GM21390 (cell line): ENCODE results near the gene PHF19.

Source experiments
- ATAC-seq: cut with Tn5 transposase; IDR thresholded peaks from one replicate; pipeline ENCODE4 v1.9.1; 2021; ENCODE audit not compliant: unreplicated experiment

The PHF19 gene

GRCh38 chr9:120892748-120893610 lies 16.0 kb upstream of the PHF19 start:
- ATAC-seq: peak; percentile 69

DNA sequence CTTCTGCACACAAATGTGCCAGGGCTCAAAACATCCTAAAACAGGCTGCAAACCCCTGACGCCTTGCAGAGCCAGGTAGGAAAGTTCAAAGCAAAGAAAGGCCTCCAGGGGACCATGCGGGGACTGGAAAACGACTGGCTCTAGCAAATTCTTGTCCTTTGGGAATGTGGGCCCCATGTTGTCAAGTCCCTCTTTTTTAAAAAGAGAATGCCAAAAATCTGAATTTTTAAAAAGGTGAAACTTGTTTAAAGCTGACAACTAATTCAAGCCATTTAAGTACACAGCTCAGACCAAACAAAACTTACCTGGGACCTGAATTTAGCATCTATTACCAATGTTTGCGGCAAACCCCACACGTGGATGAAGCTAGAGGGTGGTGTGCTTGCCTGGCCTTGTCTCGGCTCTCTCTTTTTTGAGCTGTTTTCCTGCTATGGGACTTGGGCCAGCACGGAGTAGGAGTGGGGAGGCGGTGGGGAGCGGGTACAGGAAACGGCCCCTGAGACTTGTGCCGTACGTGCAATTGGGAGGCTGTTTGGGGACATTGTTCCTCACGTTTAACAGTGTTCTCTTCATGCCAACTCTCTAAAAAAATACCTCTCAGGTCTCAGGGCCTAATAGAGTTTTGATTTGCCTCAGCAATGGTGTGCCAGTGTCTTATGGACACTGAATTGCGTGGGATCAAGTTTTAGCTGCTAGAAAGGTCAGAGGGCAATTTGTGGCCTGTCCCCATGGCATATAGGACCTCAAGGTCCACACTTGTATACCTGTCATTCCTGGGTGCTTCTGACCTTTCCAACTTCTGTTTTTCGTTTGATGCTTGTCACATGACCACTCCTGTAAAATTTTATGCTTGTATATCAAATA lies 15.1 kb upstream of the PHF19 start:
- ATAC-seq: peak; percentile 32

GRCh38 chr9:120891245-120891883 lies 14.4 kb upstream of the PHF19 start:
- no peak for ATAC-seq

DNA sequence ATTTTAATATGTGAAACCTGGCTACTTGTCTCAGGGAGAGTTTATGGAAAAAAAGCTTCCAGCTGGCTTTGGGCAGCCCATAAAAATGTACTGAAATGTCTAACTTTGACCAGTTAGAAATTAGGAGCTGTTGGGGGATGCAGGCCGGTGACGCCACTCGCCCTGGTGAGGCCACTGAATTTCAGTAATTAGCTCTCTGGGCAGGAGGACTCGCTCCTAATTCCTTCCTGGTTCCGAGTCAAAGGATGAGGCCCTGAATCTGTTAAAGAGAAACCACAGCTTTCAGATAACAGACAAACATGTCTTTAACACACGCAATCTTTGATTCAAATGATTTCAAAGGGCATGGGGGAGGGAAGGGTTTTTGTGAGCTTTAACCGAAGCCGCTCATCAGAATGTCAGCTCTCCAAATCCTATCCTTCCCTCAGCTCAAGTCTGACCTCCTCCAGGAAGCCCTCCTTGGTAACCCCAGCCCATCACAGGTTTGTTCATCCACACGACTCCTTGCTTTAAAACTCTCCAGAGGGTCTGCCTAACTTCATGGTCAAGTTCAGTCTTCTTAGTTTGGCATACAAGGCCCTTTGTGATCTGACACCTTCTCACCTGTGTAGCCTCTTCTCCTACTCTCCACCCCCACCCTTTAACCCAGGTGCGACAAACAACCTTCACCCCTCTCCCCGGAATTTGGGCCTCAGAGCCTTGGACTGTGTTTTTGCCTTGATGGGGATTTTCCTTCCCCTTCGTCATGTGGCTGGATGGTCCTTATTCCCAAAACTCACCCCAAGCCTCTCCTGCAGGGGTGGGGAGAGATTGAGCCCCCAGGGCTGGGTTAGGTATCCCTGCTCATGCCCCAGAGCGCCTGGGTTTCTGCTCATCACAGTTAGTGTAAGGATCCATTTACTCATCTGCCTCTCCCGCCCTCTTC lies 13.6 kb upstream of the PHF19 start:
- no peak for ATAC-seq

DNA sequence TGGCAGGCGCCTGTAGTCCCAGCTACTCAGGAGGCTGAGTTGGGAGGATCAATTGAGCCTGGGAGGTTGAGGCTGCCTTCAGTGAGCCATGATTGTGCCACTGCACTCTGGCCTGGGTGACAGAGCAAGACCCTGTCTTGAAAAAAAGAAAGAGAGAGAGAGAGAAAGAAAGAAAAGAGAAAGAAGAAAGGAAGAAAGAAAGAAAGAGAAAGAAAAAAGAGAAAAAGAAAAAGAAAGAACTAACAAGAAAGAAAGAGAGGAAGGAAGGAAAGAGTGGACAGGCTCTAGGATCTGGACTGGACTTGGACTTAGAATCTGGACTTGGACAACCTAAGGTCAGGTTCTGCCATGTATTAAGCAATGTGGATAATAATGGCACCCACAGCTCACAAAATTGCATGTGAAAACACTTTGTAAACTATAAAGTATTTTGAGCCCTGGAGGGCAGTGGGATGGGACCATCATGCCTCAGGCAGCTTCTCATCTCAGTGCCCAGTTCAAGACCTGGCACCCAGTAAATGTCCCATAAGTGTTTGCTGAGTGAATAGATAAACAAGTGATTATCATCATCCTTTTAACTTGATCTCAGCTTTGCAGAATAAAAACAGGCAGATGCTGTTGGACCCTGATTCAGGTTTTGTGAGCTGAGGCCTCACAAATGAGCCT lies 12.8 kb upstream of the PHF19 start:
- ATAC-seq: no peak

DNA sequence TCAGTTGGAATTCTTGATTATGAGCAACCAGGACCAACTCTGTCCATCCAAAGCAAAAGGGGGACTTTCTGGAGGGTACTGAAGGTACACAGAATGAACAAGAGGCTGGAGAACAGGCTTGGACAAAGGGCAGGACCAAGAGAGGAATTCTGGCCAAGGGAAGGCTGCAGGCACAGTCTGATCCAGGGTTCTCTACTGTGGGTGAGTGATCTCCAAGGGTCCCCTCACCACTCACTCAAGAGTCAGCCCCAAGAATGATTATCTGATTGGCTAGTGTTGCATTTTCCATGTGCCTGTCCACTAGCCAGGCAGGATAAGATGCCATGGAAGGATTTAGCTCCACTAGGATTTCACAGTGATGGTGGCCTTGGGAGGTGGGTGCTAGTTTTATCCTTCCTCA lies 11.6 kb upstream of the PHF19 start:
- no peak for ATAC-seq

GRCh38 chr9:120886490-120886967 lies 9.5 kb upstream of the PHF19 start:
- ATAC-seq: no peak

DNA sequence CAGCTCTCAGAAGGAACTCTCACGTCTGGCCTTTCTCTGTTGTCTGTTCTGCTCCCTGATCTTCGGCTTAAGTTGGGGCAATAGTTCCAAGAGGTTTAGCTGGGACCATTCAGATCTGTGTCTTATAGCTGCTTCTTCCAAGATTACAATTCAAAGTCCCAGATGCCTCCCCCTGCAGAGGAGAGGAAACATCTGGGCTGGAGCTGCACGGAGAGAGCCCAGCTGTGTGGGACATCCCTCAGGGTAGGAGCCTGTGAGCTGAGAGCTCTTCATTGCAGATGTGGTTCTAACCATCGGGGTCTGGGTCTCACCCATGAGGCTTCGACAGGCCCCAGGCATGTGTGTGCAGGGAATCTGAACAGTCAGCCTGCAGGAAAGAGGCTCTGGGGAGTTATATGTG lies 9.0 kb upstream of the PHF19 start:
- no peak for ATAC-seq

- no peak for ATAC-seq
Measured at GRCh38 chr9:120885457-120885856, 8.5 kb upstream of the PHF19 start.

DNA sequence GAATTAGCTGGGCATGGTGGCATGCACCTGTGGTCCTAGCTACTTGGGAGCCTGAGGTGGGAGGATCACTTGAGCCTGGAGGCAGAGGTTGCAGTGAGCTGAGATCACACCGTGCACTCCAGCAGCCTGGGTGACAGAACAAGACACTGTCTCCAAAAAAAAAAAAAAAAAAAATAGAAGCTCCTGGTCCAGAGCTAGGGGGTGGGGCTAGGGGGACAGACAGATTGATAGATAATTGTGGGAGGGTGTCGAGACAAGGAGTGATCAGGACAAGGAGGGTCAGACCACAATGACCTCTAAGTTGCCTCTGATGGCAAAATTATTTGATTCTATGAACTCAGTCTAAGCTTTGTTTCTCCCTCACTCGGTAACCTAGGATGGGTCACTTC lies 6.6 kb upstream of the PHF19 start:
- no peak for ATAC-seq

DNA sequence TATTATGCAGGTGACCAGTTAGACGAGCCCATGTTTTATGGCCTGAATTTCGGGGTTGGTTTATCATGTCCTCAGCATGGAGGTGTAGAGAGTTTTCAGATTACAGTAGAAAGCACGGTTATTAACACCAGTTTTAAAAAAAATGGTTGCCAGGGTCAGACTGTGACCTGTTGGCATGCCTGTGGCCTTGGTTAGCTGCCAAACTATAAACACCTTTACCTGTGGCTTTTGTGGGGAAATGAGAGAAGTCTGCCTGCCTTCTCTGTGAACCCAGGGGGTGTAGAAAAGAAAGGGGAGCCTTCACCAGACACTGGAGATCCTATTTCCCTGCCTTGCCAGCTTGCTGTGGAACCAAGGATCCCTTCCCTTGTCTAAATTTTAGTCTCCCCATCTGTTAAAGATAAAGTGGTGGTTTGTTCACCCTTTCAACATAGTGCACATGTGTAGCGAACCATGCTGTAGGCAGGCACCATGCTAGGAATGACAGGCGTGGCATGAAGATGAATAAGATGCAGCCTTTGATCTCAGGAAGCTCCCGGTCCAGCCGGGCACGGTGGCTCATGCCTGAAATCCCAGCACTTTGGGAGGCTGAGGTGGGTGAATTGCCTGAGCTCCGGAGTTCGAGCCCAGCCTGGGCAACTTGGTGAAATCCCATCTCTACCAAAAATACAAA lies 6.1 kb upstream of the PHF19 start:
- ATAC-seq: no peak

DNA sequence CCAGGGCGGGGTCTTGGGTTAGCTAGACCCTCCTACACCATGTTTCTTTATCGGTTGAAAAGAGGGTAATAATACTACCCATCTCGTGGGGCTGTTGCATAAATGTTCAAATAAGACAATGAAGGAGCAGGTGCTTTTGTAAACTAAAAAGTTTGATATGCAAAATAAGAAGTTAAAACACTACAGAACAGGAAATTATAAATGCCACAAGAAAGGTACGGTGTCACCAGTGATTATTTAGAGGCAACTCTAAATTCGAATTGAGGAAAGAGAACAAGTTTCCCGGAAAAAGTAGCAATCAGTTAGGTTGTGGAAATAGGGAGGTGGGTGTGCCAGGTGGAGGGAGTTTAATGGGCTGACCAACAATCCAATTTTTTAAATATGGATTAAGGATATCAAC lies 2.5 kb upstream of the PHF19 start:
- no peak for ATAC-seq

GRCh38 chr9:120878188-120879130 lies 1.5 kb upstream of the PHF19 start:
- ATAC-seq: no peak

DNA sequence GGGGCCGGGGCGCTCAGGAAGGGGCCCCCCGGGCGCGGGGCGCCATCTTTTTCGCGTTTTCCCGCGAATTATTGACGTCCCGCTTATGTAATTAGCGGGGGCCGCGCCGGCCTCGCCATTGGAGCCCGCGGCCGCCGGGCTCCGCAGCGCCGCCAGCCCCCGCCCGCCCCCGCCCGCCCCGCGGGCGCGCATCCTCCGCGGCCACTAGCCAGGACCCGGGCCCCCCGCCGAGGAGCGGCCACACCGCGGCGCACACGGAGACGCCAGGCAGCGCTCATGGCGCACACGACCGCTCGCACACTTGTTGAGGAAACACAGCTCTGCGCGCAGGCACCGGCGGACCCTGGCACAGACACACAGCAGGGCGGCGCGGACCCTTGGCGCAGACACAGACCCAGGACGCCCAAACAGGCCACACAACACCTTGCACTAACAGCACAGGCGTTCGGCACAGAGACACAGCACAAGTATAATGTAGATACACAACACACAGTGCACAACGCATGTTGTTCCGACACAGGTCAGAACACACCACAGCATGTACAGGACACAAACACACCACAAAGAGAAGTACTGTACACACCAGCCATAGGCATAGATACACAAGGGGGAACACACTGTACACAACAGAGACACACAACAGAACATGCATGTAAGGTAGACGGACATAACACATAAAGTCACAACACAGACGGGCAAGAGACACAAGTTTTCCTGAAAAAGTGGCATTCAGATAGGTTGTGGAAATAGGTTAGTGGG lies 467 bp upstream of the PHF19 start:
- peak; percentile 36 for ATAC-seq

GRCh38 chr9:120875954-120876841 lies 790 bp downstream of the PHF19 start:
- ATAC-seq: peak; percentile 64

GRCh38 chr9:120875643-120875953 lies 1.4 kb downstream of the PHF19 start:
- peak; percentile 1 for ATAC-seq

- ATAC-seq: no peak
Measured at GRCh38 chr9:120875195-120875565, 1.8 kb downstream of the PHF19 start.
